ENCODE results near the gene CLDN22. TPM values are rescaled to one million over a fixed set of nuclear protein-coding genes. Genes with fewer than 3 reads are reported as not detected.

The CLDN22 gene
- total and polyA plus RNA-seq, 2 donors (not counting 1 experiment from before 2014, with no cell fraction given): under 0.01 TPM; not detected in 1

DNA sequence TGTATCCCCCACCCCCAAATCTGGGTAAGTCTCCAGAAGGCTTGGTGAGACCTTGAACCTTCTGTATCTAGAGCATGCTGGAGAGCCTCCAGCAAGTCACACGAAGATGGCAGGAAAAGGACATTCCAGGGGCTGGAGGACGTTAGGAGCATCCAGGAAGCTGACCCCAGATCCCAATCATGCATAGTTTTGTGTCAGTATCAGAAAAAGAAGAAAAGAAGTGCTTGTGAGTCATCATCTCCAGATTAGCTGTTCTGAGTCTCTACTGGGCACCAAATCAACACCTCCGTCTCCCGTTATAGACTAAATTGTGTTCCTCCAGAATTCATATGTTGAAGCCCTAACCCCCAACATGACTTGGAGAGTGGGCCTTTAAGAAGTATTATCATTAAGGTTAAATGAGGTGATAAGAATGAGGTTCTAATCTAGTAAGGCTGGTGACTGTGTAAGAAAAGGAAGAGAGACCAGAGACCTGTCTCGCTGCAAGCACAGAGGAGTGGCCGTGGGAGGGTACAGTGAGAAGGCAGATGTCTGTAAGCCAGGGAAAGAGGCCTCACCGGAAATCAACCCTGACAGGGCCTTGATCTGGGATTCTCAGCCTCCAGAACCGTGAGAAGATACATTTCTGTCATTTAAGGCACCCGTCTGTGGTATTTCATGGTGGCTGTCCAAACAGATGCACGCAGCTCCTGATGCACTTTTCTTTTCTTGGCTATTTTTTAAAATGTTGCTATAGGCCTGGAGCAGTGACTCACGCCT is 40.3 kb upstream of the CLDN22 start:
- Histone ChIP-seq H3K9me3 (ENCODE audit: control insufficient read depth, insufficient read depth, low read depth, low read length) (no peaks in the 10 kb centered on the region), H3K36me3 (ENCODE audit: control insufficient read depth, insufficient read depth, low read length) (no peaks in the 10 kb centered on the region), H4K20me1 (ENCODE audit: control insufficient read depth, extremely low read depth, insufficient read depth, low read length) (no peaks in the 10 kb centered on the region), H3K4me3 (replicated peaks in 1 of 4; ENCODE audit: control extremely low read depth in 1 of 4, insufficient read depth in 1 of 4, low read depth in 3 of 4, low read length in 4 of 4) (no peak overlapping the region), H3K4me2 (ENCODE audit: extremely low read depth, insufficient read depth, low read length) (no peak overlapping the region), H2AFZ (ENCODE audit: low read length) (no peak overlapping the region), H3K9ac (ENCODE audit: insufficient read depth, low read length) (no peak overlapping the region), H3K27me3 (ENCODE audit: control insufficient read depth, insufficient read depth, low read length) (no peaks in the 10 kb centered on the region), H3K79me2 (ENCODE audit: control insufficient read depth, insufficient read depth, low read length) (no peaks in the 10 kb centered on the region), H3K27ac (ENCODE audit: insufficient read depth, low read length) (no peak overlapping the region), H3K4me1 (ENCODE audit: control insufficient read depth, extremely low read depth, insufficient read depth, low read length) (peaks cover 13% of the 10 kb centered on the region)
- DNase-seq (ENCODE audit: low read depth in 2 of 2): peak in 1 of 2 donors; percentile 81
- TF ChIP-seq, protein P1, sequence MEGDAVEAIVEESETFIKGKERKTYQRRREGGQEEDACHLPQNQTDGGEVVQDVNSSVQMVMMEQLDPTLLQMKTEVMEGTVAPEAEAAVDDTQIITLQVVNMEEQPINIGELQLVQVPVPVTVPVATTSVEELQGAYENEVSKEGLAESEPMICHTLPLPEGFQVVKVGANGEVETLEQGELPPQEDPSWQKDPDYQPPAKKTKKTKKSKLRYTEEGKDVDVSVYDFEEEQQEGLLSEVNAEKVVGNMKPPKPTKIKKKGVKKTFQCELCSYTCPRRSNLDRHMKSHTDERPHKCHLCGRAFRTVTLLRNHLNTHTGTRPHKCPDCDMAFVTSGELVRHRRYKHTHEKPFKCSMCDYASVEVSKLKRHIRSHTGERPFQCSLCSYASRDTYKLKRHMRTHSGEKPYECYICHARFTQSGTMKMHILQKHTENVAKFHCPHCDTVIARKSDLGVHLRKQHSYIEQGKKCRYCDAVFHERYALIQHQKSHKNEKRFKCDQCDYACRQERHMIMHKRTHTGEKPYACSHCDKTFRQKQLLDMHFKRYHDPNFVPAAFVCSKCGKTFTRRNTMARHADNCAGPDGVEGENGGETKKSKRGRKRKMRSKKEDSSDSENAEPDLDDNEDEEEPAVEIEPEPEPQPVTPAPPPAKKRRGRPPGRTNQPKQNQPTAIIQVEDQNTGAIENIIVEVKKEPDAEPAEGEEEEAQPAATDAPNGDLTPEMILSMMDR (conservative IDR thresholded peaks at IDR 0.05 in 1 of 2, IDR thresholded peaks at IDR 0.05 in 1 of 2; ENCODE audit: low read depth in 1 of 2, low read length in 2 of 2): no peak
- TF ChIP-seq EZH2 (IDR thresholded peaks at IDR 0.05; ENCODE audit: low read length, missing control alignments): no peak

DNA sequence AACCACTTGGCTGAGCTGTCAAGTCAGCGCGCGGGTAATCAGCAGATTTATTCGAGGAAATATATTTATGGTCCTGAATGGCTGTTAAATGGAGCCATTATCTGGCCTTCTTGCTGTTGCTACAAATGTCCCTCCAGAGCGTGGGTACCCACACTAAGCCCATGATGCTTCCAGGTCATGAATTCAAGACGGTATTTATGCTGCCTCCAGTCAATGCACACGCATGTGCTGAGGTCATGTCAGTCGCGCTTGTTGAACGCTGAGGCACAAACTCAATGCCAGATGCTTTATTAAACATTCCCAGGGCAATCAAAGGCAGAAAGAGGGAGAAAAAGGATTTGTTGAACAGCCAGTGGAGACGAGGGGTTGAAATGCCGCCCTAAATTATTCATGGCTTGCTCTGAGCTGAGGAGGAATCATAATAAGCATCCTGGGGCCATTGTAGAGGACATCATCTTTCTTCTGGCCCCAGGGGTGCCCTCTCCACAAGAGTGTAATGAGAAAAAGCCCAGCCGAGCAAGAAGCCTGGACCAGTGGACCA is 38.2 kb upstream of the CLDN22 start:
- Histone ChIP-seq H3K4me2 (ENCODE audit: extremely low read depth, insufficient read depth, low read length) (no peak overlapping the region), H3K79me2 (ENCODE audit: control insufficient read depth, insufficient read depth, low read length) (no peaks in the 10 kb centered on the region), H3K9me3 (ENCODE audit: control insufficient read depth, insufficient read depth, low read depth, low read length) (no peaks in the 10 kb centered on the region), H4K20me1 (ENCODE audit: control insufficient read depth, extremely low read depth, insufficient read depth, low read length) (no peaks in the 10 kb centered on the region), H2AFZ (ENCODE audit: low read length) (no peak overlapping the region), H3K27me3 (ENCODE audit: control insufficient read depth, insufficient read depth, low read length) (no peaks in the 10 kb centered on the region), H3K4me3 (replicated peaks in 1 of 4; ENCODE audit: control extremely low read depth in 1 of 4, insufficient read depth in 1 of 4, low read depth in 3 of 4, low read length in 4 of 4) (no peak overlapping the region), H3K36me3 (ENCODE audit: control insufficient read depth, insufficient read depth, low read length) (no peaks in the 10 kb centered on the region), H3K4me1 (ENCODE audit: control insufficient read depth, extremely low read depth, insufficient read depth, low read length) (peaks cover 16% of the 10 kb centered on the region), H3K9ac (ENCODE audit: insufficient read depth, low read length) (no peak overlapping the region), H3K27ac (ENCODE audit: insufficient read depth, low read length) (no peak overlapping the region)
- no peak for DNase-seq (ENCODE audit: low read depth in 2 of 2)
- TF ChIP-seq, protein P1 (conservative IDR thresholded peaks at IDR 0.05 in 1 of 2, IDR thresholded peaks at IDR 0.05 in 1 of 2; ENCODE audit: low read depth in 1 of 2, low read length in 2 of 2): no peak
- no peak for TF ChIP-seq EZH2 (IDR thresholded peaks at IDR 0.05; ENCODE audit: low read length, missing control alignments)

DNA sequence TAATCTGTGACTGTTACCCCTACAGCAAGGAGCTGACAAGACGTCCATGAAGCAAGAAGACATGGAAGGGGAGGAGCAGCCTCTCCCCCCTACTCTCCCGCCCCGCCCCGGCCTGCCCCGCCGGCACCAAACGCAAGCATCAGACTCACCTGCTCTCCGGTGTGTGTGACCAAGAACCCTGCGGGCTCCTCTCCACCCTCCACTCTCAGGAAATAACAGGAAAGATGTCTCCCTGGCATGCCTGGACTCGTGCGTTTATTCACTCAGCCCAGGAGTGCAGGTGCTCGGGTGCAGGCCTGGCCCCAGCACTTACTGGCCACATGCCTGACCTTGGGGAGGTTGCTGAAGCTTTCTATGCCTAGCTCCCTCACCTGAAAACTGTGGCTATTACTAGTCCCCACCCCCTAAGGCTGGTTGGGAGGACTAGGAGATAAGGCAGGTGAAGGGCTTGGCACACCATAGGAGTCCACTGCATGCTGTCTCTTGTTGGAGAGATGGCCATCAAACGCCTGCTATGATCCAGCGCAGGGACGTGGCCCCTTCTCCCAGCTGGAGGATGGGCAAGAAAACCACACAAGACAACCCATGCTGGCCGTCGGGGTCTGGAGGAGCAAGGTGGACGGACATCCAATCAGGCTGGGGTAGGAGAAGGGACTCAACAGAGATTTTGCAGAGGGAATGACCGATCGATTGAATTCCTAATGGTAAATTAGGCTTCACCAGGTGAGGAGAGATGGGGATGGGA is 37.0 kb upstream of the CLDN22 start:
- H3K4me2 ChIP-seq (ENCODE audit: extremely low read depth, insufficient read depth, low read length): no peak overlapping the region
- no peak overlapping the region for H3K9ac ChIP-seq (ENCODE audit: insufficient read depth, low read length)
- H3K4me1 ChIP-seq (ENCODE audit: control insufficient read depth, extremely low read depth, insufficient read depth, low read length): peaks cover 16% of the 10 kb centered on the region
- H2AFZ ChIP-seq (ENCODE audit: low read length): no peak overlapping the region
- no peaks in the 10 kb centered on the region for H4K20me1 ChIP-seq (ENCODE audit: control insufficient read depth, extremely low read depth, insufficient read depth, low read length)
- H3K9me3 ChIP-seq (ENCODE audit: control insufficient read depth, insufficient read depth, low read depth, low read length): no peaks in the 10 kb centered on the region
- H3K27ac ChIP-seq (ENCODE audit: insufficient read depth, low read length): no peak overlapping the region
- no peak for TF ChIP-seq EZH2 (IDR thresholded peaks at IDR 0.05; ENCODE audit: low read length, missing control alignments)
- TF ChIP-seq, protein P1 (conservative IDR thresholded peaks at IDR 0.05 in 1 of 2, IDR thresholded peaks at IDR 0.05 in 1 of 2; ENCODE audit: low read depth in 1 of 2, low read length in 2 of 2): no peak
- no peaks in the 10 kb centered on the region for H3K36me3 ChIP-seq (ENCODE audit: control insufficient read depth, insufficient read depth, low read length)
- no peak for DNase-seq (ENCODE audit: low read depth in 2 of 2)
- H3K4me3 ChIP-seq (replicated peaks in 1 of 4; ENCODE audit: control extremely low read depth in 1 of 4, insufficient read depth in 1 of 4, low read depth in 3 of 4, low read length in 4 of 4): no peak overlapping the region
- H3K27me3 ChIP-seq (ENCODE audit: control insufficient read depth, insufficient read depth, low read length): no peaks in the 10 kb centered on the region
- no peaks in the 10 kb centered on the region for H3K79me2 ChIP-seq (ENCODE audit: control insufficient read depth, insufficient read depth, low read length)

Measured in fibroblast of lung (primary cell).